Central memory CD4-positive, alpha-beta T cell (primary cell): ENCODE results near the gene SRBD1.

Experiments used
- DNase-seq: peaks from one replicate; pipeline ENCODE4 v3.0.0; 2022

SRBD1 gene

DNA sequence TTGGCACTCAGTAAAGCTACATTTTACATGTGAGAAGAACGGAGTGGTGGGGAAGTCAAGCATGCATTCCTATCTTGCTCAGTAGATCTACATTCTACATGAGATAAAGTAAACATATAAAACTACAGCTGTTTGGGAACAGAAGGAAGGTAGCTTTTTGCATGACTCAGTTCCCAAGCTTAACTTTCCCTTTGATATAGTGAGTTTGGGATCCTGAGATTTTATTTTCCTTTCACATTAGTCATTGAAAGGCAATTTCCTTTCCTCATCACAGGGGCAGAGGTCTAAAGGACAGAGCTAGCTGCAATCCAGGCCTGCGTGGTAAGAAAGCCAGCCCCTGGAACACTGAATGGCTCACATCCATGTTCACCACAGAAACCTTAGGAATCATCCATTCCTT is 257.2 kb downstream of the SRBD1 start:
- DNase-seq = no peak

DNA sequence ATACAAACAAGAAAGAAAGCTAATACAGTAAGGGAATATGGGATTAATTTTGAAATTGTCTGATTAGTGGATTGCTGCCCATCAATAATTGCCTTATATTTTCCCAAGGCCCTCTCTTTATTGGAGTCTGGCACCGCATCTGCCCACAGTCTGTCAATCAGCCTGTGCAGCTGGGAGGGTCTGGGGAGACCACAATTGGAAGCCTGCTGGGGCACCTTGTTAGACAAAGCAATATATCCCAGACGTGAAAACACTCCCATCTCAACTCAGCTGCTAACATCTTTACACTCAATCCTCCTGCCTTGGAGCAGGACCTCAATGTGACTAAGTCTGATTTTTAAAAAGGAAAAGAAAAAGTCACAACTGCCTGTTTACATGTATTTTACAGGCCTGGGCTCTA is 258.6 kb downstream of the SRBD1 start:
- no peak for DNase-seq

DNA sequence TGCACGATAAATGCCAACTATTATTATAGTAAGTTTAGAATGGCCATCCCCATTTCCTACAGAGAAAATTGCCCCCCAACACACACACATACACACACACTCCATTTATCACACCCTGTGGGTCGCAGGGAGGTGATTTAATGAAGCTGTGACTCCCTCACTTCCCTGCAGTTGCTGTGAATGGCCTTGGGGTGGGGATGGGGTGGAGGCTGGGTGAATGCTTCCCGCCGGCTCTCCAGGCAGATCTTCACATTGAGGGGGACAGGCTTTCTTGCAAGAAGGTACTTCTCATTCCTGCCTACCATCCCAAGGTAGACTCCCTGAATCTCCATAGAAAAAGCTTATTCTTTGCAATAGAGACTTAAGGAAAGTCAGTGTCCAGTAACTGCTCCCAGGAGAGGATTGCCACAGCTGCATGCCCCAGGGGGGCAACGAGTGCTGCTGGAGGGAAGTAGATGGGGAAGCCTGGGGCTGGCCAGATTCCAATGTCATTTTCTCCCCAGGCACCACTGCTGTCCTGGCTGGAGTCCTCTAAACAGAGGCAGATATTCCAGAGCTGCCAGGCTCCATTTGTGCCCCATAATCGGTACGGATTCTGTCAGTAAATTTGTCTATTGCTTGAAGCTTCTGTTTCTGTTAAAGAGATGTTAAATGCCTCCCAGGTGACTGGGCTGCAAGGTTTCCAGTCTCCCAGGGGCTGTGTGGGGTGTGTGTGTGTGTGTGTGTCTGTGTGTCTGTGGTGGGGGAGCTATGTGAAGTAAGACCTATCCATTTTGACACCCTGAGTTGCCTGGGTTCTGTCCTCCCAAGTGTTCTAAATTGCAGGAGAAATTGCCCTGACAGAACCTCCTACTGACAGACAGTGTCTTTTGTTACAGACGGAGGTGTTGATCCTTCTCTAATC is 265.5 kb downstream of the SRBD1 start:
- no peak for DNase-seq

DNA sequence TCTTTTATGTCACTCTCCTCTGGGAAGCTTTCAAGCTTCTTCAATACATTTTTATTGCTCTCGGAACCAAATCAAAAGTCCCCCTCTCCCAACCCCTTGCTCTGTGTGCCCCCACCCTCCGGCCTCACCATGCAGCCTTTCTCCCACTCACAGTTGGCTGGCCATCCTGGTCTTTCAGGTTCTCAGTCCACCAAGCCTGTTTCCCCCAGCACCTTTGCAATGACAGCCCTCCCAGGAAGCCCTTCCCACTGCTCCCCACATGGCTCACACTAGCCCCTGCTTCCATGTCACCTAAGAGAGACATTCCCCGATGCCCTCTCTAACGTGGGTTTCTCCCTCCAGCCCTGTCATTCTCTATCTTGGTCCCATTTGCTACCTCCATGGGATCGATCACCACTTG is 266.6 kb downstream of the SRBD1 start:
- no peak for DNase-seq

DNA sequence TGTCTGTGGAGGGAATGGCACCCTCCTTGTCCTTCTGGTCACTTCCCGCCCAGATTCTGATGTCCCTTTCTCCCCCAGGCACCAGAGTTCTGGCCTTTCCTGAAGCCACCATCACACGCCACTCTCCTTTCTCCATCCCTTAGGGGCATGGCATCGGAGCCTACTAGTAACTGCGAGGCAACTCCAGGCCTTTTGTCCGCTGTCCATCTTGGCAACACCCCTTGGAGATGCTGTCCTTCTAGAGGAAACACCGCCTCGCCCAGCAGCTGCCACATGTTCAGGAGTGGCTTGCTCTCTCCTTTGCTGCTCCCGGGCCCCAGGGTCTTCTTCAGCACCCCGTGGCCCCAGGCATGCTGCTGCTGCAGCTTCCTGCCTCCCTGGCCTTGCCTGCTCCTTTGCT is 267.0 kb downstream of the SRBD1 start:
- no peak for DNase-seq

DNA sequence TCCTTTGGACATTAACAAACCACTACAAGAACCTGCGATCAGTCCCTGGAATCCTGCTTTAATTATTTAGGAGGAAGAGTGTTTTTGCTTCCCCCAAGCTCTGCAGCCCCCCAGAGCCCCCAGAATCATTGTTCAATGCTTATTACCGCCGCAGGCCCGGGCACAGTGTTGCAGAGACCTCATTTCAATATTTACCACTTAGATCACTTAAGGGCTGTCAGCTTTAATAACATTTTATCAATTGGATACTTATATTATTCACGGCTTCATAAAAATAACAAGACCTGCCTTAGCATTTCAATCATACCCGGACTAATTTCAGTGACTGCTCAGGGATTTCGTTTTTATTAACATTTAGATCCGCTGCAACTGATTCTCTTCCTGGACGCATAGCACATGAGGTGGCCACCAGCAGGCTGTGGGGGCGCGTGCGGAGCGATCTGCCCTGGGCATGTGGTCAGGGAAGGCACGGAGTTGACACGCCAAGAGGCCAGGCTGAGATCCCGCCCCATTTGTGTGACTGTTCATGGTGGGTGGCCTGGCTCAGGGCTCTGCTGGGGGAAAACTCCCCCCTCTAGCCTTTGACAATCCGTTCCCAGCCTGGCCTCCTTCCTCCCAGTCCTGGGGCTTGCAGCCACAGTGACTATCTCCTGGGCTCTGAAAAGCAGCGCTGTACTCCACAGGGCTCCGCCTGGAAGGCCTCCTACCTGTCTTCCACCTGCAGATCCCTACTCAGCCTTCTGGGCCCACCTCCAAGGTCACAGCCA is 267.6 kb downstream of the SRBD1 start:
- no peak for DNase-seq

DNA sequence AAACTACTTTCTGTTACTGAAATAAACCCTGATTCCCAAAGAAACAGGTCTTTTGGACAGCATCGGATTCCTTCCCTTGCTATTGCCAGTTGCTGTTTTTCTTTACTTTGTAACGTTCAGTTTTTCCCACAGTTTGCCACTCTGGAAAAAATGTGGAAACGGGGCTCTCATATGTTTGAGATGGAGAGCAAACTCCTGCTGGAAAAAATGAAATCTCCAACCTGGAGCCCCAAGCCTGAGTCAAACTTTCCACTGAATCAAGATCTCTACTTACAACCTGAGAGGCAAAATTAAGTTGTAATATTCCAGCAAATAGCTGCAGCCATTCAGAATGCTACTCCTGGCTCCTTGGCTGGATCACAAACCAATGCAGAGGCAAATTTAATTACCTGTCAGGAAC is 270.7 kb downstream of the SRBD1 start:
- DNase-seq = no peak

DNA sequence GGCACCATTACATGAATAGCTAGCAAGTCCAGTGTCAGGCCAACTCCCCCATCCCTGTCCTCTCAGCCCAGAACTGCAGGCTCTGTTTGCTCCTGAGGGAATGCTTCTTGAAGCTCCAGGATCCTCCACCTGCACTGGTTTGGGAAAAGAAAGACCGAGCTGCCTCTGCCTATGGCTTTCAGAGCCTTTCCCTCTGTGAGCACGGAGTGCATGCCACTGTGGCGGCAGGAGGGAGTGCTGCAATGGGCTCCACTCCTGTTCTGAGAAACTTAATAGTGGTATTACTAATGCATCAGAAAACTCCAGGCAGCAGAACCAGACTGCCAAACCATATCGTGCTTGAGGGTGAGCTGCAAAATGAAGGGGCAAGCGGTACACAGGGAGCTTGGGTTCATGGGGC is 271.8 kb downstream of the SRBD1 start:
- DNase-seq = no peak
